Stimulated activated CD4-positive, alpha-beta T cell treated with anti-CD3 and anti-CD28 coated beads, Interleukin-4, amount 100 ng/mL, for 4 hours (primary cell): ENCODE data around the gene TBC1D22A.
"Not testable (repeated sequence)": the region's sequence is repeated elsewhere in the genome, so short reads cannot be mapped to it uniquely, and the experiment has no call there.

ENCODE experiments used
- DNase-seq, 2 experiments: peaks; one replicate each; pipeline ENCODE4 v3.0.0-alpha.2; 2020

Gene TBC1D22A

GRCh38 chr22:46762238-46763050, at the start of gene TBC1D22A:
Gene TBC1D22A (plus strand): TSS chr22:46762650. CDS start chr22:46762787, 137 bp downstream.
- DNase-seq = peak; percentile 93 to 95

GRCh38 chr22:46714550-46714949, 47.9 kb upstream of the TBC1D22A start:
- no peak for DNase-seq

- DNase-seq = no peak
Measured at GRCh38 chr22:46719921-46720320, 42.5 kb upstream of the TBC1D22A start.

- DNase-seq = no peak
Measured at GRCh38 chr22:46721501-46722085, 40.9 kb upstream of the TBC1D22A start.

GRCh38 chr22:46723882-46724281, 38.6 kb upstream of the TBC1D22A start:
- DNase-seq = no peak

GRCh38 chr22:46725096-46725495, 37.4 kb upstream of the TBC1D22A start:
- no peak for DNase-seq

- DNase-seq = no peak
Measured at GRCh38 chr22:46726066-46726985, 36.1 kb upstream of the TBC1D22A start.

GRCh38 chr22:46726986-46727317, 35.5 kb upstream of the TBC1D22A start:
- DNase-seq = no peak

GRCh38 chr22:46727813-46728364, 34.6 kb upstream of the TBC1D22A start:
- DNase-seq = no peak

GRCh38 chr22:46728470-46728869, 34.0 kb upstream of the TBC1D22A start:
- DNase-seq = no peak

- DNase-seq = no peak
Measured at GRCh38 chr22:46730568-46731245, 31.7 kb upstream of the TBC1D22A start.

GRCh38 chr22:46731246-46732040, 31.0 kb upstream of the TBC1D22A start:
- no peak for DNase-seq

- DNase-seq = no peak
Measured at GRCh38 chr22:46732041-46732379, 30.4 kb upstream of the TBC1D22A start.

- no peak for DNase-seq
Measured at GRCh38 chr22:46732513-46732912, 29.9 kb upstream of the TBC1D22A start.

GRCh38 chr22:46734213-46734722, 28.2 kb upstream of the TBC1D22A start:
- DNase-seq = not testable (repeated sequence)

- peak; percentile 37 to 51 for DNase-seq
Measured at GRCh38 chr22:46734830-46735453, 27.5 kb upstream of the TBC1D22A start.

- DNase-seq = no peak
Measured at GRCh38 chr22:46735747-46736608, 26.5 kb upstream of the TBC1D22A start.

- DNase-seq = no peak
Measured at GRCh38 chr22:46736705-46737104, 25.7 kb upstream of the TBC1D22A start.

GRCh38 chr22:46737105-46737975, 25.1 kb upstream of the TBC1D22A start:
- peak; percentile 28 to 36 for DNase-seq
